ENCODE results near the gene FRMD4A. TPM values are rescaled to one million over a fixed set of nuclear protein-coding genes. Genes with fewer than 3 reads are reported as not detected.
A peak's percentile ranks its signal among the peaks of the same experiment; 100 is the strongest.
"Not testable (repeated sequence)": the region's sequence is repeated elsewhere in the genome, so short reads cannot be mapped to it uniquely, and the experiment has no call there.

The FRMD4A gene
- total RNA-seq, 1 donor from 2014 or later = 28.2 TPM

- H3K36me3 ChIP-seq (ENCODE audit: control insufficient read depth, insufficient read depth, low read length) = no peaks in the 10 kb centered on the region
- no peaks in the 10 kb centered on the region for H3K27me3 ChIP-seq (ENCODE audit: control insufficient read depth, insufficient read depth, low read length)
- TF ChIP-seq CTCF (IDR thresholded peaks at IDR 0.05; ENCODE audit: insufficient read depth, low read length, poor library complexity, severe bottlenecking) = no peak
- no peak overlapping the region for H3K4me3 ChIP-seq (ENCODE audit: low read depth, low read length)
- no peak for DNase-seq (ENCODE audit: low read depth)
Observed at GRCh38 chr10:14211610-14212009, 119.1 kb downstream of the FRMD4A start.

GRCh38 chr10:14208231-14208630 lies 122.5 kb downstream of the FRMD4A start:
- Histone ChIP-seq H3K36me3 (ENCODE audit: control insufficient read depth, insufficient read depth, low read length) (no peaks in the 10 kb centered on the region), H3K27me3 (ENCODE audit: control insufficient read depth, insufficient read depth, low read length) (no peaks in the 10 kb centered on the region)
- TF ChIP-seq CTCF (IDR thresholded peaks at IDR 0.05; ENCODE audit: insufficient read depth, low read length, poor library complexity, severe bottlenecking) = no peak

GRCh38 chr10:14205233-14205632 lies 125.5 kb downstream of the FRMD4A start:
- Histone ChIP-seq H3K36me3 (ENCODE audit: control insufficient read depth, insufficient read depth, low read length) (no peaks in the 10 kb centered on the region), H3K4me3 (ENCODE audit: low read depth, low read length) (no peak overlapping the region), H3K27me3 (ENCODE audit: control insufficient read depth, insufficient read depth, low read length) (no peaks in the 10 kb centered on the region)
- no peak for TF ChIP-seq CTCF (IDR thresholded peaks at IDR 0.05; ENCODE audit: insufficient read depth, low read length, poor library complexity, severe bottlenecking)
- DNase-seq (ENCODE audit: low read depth) = no peak

More at GRCh38 chr10:14208231-14208630, 122.5 kb downstream of the FRMD4A start:
- DNase-seq (ENCODE audit: low read depth) = no peak
- H3K4me3 ChIP-seq (ENCODE audit: low read depth, low read length) = no peak overlapping the region

- Histone ChIP-seq H3K27me3 (ENCODE audit: control insufficient read depth, insufficient read depth, low read length) (no peaks in the 10 kb centered on the region), H3K36me3 (ENCODE audit: control insufficient read depth, insufficient read depth, low read length) (no peaks in the 10 kb centered on the region), H3K4me3 (ENCODE audit: low read depth, low read length) (no peak overlapping the region)
- no peak for DNase-seq (ENCODE audit: low read depth)
- TF ChIP-seq CTCF (IDR thresholded peaks at IDR 0.05; ENCODE audit: insufficient read depth, low read length, poor library complexity, severe bottlenecking) = peak; percentile 58
Observed at GRCh38 chr10:14200698-14201544, 129.8 kb downstream of the FRMD4A start.

- not testable (repeated sequence) for H3K36me3 ChIP-seq (ENCODE audit: control insufficient read depth, insufficient read depth, low read length); DNase-seq (ENCODE audit: low read depth); H3K4me3 ChIP-seq (ENCODE audit: low read depth, low read length); H3K27me3 ChIP-seq (ENCODE audit: control insufficient read depth, insufficient read depth, low read length)
Observed at GRCh38 chr10:14199098-14199497, 131.6 kb downstream of the FRMD4A start.

- no peak for TF ChIP-seq CTCF (IDR thresholded peaks at IDR 0.05; ENCODE audit: insufficient read depth, low read length, poor library complexity, severe bottlenecking)
- Histone ChIP-seq H3K4me3 (ENCODE audit: low read depth, low read length) (no peak overlapping the region), H3K27me3 (ENCODE audit: control insufficient read depth, insufficient read depth, low read length) (no peaks in the 10 kb centered on the region), H3K36me3 (ENCODE audit: control insufficient read depth, insufficient read depth, low read length) (no peaks in the 10 kb centered on the region)
- no peak for DNase-seq (ENCODE audit: low read depth)
Observed at GRCh38 chr10:14198078-14198477, 132.6 kb downstream of the FRMD4A start.
